ENCODE measurements around the gene SF3A1. TPM values are rescaled to one million over a fixed set of nuclear protein-coding genes. Genes with fewer than 3 reads are reported as not detected.

Gene SF3A1
- total RNA-seq, 1 experiment from 2014 or later = 272 TPM

DNA sequence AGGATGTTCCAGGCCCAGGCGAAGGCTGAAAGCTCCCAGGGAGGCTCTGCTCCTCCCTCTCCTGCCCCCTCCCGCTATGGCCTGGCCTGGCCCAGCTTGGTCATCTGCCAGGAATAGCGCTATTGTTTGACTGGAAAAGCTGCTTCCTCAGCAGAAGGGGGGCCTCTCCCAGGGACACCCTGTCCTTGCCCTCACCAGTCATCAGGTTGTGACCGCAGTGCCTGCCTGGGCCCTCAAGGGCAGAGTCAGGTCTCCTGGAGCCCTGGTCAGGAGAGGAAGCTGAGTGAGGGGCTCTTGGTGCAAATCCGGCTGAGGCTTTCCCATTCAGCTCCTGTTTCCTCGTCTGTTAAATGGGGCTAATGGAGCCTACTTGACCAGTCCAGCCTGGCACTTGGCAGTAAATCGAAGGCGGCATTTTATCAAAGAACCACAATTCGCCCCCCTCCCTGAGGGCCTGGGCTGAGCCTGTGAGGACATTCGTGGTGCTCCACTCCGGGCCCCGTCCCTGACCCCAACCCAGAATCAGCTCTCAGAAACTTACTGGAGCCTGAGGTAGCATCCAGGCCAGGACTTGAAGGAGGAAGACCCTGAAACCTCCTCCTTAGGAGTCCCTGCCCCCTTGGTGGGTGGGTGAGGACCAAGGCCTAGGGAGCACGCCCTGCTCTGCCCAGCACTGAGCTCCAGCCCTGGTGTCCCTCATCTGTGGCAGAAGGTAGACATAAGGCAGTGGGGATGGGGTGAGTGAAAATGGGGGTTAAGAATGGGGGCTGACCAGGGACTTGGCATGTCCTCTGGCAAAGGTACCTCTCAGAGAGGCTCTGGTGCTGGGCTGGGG is 65.4 kb downstream of the SF3A1 start:
- Mint-ChIP-seq H3K27ac (no peak overlapping the region), H3K27me3 (ENCODE audit: low read depth) (peaks cover 3% of the 10 kb centered on the region), H3K4me1 (peaks cover 11% of the 10 kb centered on the region), H3K4me3 (no peak overlapping the region), H3K9me3 (no peaks in the 10 kb centered on the region), H3K36me3 (no peaks in the 10 kb centered on the region)
- no peak for ATAC-seq
- CTCF ChIA-PET = interaction anchor here (2.5 to 6.3 kb wide), 5 partner anchors 10 to 98 kb away, joined by 10 to 193 read pairs (median 57); partner anchors contain the start of genes RNF215 and TBC1D10A
- TF ChIP-seq HMGA2 (CRISPR knock-in tag; IDR thresholded peaks at IDR 0.05) = no peak
- TF ChIP-seq NR2C2 (CRISPR knock-in tag; IDR thresholded peaks at IDR 0.05) = no peak
- TF ChIP-seq, protein P1, sequence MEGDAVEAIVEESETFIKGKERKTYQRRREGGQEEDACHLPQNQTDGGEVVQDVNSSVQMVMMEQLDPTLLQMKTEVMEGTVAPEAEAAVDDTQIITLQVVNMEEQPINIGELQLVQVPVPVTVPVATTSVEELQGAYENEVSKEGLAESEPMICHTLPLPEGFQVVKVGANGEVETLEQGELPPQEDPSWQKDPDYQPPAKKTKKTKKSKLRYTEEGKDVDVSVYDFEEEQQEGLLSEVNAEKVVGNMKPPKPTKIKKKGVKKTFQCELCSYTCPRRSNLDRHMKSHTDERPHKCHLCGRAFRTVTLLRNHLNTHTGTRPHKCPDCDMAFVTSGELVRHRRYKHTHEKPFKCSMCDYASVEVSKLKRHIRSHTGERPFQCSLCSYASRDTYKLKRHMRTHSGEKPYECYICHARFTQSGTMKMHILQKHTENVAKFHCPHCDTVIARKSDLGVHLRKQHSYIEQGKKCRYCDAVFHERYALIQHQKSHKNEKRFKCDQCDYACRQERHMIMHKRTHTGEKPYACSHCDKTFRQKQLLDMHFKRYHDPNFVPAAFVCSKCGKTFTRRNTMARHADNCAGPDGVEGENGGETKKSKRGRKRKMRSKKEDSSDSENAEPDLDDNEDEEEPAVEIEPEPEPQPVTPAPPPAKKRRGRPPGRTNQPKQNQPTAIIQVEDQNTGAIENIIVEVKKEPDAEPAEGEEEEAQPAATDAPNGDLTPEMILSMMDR (IDR thresholded peaks at IDR 0.05) = no peak
- TF ChIP-seq FOXJ3 (CRISPR knock-in tag; IDR thresholded peaks at IDR 0.05; ENCODE audit: borderline replicate concordance) = no peak
- no peak for TF ChIP-seq ZNF263 (CRISPR knock-in tag; IDR thresholded peaks at IDR 0.05; ENCODE audit: low read depth)
- TF ChIP-seq NR1H2 (CRISPR knock-in tag; IDR thresholded peaks at IDR 0.05) = no peak
- TF ChIP-seq ZNF121 (CRISPR knock-in tag; IDR thresholded peaks at IDR 0.05) = no peak
- no peak for TF ChIP-seq ZNF416 (CRISPR knock-in tag; IDR thresholded peaks at IDR 0.05)
- TF ChIP-seq, protein P2, sequence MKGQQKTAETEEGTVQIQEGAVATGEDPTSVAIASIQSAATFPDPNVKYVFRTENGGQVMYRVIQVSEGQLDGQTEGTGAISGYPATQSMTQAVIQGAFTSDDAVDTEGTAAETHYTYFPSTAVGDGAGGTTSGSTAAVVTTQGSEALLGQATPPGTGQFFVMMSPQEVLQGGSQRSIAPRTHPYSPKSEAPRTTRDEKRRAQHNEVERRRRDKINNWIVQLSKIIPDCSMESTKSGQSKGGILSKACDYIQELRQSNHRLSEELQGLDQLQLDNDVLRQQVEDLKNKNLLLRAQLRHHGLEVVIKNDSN (CRISPR knock-in tag; IDR thresholded peaks at IDR 0.05) = no peak
- no peak for TF ChIP-seq ZNF423 (CRISPR knock-in tag; IDR thresholded peaks at IDR 0.05)
- TF ChIP-seq, protein P3, sequence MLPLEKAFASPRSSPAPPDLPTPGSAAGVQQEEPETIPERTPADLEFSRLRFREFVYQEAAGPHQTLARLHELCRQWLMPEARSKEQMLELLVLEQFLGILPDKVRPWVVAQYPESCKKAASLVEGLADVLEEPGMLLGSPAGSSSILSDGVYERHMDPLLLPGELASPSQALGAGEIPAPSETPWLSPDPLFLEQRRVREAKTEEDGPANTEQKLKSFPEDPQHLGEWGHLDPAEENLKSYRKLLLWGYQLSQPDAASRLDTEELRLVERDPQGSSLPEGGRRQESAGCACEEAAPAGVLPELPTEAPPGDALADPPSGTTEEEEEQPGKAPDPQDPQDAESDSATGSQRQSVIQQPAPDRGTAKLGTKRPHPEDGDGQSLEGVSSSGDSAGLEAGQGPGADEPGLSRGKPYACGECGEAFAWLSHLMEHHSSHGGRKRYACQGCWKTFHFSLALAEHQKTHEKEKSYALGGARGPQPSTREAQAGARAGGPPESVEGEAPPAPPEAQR (CRISPR knock-in tag; IDR thresholded peaks at IDR 0.05) = no peak
- no peak for TF ChIP-seq OVOL2 (CRISPR knock-in tag; IDR thresholded peaks at IDR 0.05; ENCODE audit: borderline replicate concordance)
- TF ChIP-seq, protein P4, sequence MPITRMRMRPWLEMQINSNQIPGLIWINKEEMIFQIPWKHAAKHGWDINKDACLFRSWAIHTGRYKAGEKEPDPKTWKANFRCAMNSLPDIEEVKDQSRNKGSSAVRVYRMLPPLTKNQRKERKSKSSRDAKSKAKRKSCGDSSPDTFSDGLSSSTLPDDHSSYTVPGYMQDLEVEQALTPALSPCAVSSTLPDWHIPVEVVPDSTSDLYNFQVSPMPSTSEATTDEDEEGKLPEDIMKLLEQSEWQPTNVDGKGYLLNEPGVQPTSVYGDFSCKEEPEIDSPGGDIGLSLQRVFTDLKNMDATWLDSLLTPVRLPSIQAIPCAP (CRISPR knock-in tag; IDR thresholded peaks at IDR 0.05) = no peak
- no peak for TF ChIP-seq PRRX2 (CRISPR knock-in tag; IDR thresholded peaks at IDR 0.05)
- TF ChIP-seq ZNF671 (CRISPR knock-in tag; IDR thresholded peaks at IDR 0.05) = no peak
- DNase-seq (ENCODE audit: low spot score) = no peak
- POLR2A ChIA-PET = interaction anchor here (0.5 to 1.6 kb wide), 3 partner anchors 10 to 141 kb away, joined by 3 to 7 read pairs (median 4); partner anchors contain the start of gene TBC1D10A

DNA sequence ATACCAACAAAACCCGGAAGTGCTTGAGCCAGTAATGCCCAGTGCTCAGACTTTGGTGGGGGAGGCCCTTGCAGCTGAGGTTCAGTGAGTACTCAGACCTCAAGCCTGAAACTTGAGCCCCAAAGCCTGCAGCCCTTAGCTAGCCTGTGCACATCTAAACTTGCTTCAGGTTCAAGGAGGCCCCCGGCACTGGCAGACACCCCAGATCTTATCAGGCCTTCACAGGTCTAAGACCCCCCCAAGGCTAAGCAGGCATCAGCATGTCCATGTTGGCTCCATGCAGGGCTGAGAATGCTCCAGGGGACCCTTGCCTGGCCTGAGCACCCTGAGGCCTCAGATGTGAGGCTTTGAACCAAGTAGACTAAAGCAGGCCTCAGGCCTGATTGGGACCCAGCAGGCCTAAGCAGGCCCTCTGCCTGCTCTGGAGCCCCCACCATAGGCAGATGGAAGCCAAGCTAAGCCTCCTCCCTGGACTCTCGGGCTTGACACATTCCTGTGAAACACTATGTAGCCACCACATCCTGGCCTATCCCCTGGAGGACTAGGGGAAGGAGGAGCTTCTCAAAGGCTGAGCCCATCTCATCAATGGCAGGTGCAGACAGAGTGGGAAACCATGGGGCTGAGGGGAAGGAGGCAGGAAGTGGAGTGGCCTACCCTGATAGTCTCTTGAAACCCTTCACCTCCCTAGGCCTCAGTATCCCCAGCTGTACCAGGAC is 66.2 kb downstream of the SF3A1 start:
- ATAC-seq = no peak
- CTCF ChIA-PET = interaction anchor here (1.2 to 6.3 kb wide), 9 partner anchors 10 to 601 kb away, joined by 3 to 193 read pairs (median 48); partner anchors contain the start of genes MTFP1, RNF215 and TBC1D10A
- Mint-ChIP-seq H3K4me3 (peak overlapping the region; percentile 80), H3K27me3 (ENCODE audit: low read depth) (peaks cover 3% of the 10 kb centered on the region), H3K27ac (no peak overlapping the region), H3K36me3 (no peaks in the 10 kb centered on the region), H3K9me3 (no peaks in the 10 kb centered on the region), H3K4me1 (peaks cover 11% of the 10 kb centered on the region)
- no peak for DNase-seq (ENCODE audit: low spot score)
- POLR2A ChIA-PET = interaction anchor here (0.5 to 1.9 kb wide), 5 partner anchors 8 to 45 kb away, joined by 3 to 7 read pairs (median 4); partner anchors contain the start of gene TBC1D10A
- TF ChIP-seq JUN (CRISPR knock-in tag; IDR thresholded peaks at IDR 0.05) = no peak
- TF ChIP-seq, protein P5, sequence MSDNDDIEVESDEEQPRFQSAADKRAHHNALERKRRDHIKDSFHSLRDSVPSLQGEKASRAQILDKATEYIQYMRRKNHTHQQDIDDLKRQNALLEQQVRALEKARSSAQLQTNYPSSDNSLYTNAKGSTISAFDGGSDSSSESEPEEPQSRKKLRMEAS (CRISPR knock-in tag; IDR thresholded peaks at IDR 0.05) = no peak
- no peak for TF ChIP-seq SMAD3 (CRISPR knock-in tag; IDR thresholded peaks at IDR 0.05; ENCODE audit: borderline replicate concordance)
- no peak for TF ChIP-seq RELA (CRISPR knock-in tag; IDR thresholded peaks at IDR 0.05; ENCODE audit: borderline replicate concordance)
- TF ChIP-seq ZNF416 (CRISPR knock-in tag; IDR thresholded peaks at IDR 0.05) = no peak
- TF ChIP-seq, protein P6, sequence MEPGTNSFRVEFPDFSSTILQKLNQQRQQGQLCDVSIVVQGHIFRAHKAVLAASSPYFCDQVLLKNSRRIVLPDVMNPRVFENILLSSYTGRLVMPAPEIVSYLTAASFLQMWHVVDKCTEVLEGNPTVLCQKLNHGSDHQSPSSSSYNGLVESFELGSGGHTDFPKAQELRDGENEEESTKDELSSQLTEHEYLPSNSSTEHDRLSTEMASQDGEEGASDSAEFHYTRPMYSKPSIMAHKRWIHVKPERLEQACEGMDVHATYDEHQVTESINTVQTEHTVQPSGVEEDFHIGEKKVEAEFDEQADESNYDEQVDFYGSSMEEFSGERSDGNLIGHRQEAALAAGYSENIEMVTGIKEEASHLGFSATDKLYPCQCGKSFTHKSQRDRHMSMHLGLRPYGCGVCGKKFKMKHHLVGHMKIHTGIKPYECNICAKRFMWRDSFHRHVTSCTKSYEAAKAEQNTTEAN (CRISPR knock-in tag; IDR thresholded peaks at IDR 0.05) = no peak
- TF ChIP-seq, protein P7, sequence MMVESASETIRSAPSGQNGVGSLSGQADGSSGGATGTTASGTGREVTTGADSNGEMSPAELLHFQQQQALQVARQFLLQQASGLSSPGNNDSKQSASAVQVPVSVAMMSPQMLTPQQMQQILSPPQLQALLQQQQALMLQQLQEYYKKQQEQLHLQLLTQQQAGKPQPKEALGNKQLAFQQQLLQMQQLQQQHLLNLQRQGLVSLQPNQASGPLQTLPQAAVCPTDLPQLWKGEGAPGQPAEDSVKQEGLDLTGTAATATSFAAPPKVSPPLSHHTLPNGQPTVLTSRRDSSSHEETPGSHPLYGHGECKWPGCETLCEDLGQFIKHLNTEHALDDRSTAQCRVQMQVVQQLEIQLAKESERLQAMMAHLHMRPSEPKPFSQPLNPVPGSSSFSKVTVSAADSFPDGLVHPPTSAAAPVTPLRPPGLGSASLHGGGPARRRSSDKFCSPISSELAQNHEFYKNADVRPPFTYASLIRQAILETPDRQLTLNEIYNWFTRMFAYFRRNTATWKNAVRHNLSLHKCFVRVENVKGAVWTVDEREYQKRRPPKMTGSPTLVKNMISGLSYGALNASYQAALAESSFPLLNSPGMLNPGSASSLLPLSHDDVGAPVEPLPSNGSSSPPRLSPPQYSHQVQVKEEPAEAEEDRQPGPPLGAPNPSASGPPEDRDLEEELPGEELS (CRISPR knock-in tag; IDR thresholded peaks at IDR 0.05) = no peak
- no peak for TF ChIP-seq JAZF1 (CRISPR knock-in tag; IDR thresholded peaks at IDR 0.05)
- no peak for TF ChIP-seq FOXK1 (CRISPR knock-in tag; IDR thresholded peaks at IDR 0.05)
- TF ChIP-seq SOX15 (CRISPR knock-in tag; IDR thresholded peaks at IDR 0.05) = no peak
- no peak for TF ChIP-seq HMGA2 (CRISPR knock-in tag; IDR thresholded peaks at IDR 0.05)
- TF ChIP-seq ZNF263 (CRISPR knock-in tag; IDR thresholded peaks at IDR 0.05; ENCODE audit: low read depth) = no peak
